MM.1S (cell line): Measurements from ENCODE around the gene CEBPZOS.

Source experiments
- EZH2 ChIP-seq: fragments of 300-600 bp; sonication (generic); optimal IDR thresholded peaks from 2 replicates; pipeline ENCODE3; 2017; ENCODE audit warnings: low read depth, mild to moderate bottlenecking, antibody characterized with exemption, low read length, mixed read lengths
- EZH2phosphoT487 ChIP-seq: fragments of 300-600 bp; sonication (generic); IDR thresholded peaks from 2 replicates; pipeline ENCODE4 v1.6.1; 2018; ENCODE audit warnings: antibody characterized with exemption, low read length
- TF ChIP-seq, protein P1 (sequence below): fragments of 300-600 bp; sonication (generic); IDR thresholded peaks from 2 replicates; pipeline ENCODE4 v1.5.1; 2016; ENCODE audit warnings: antibody characterized with exemption, low read length, mixed read lengths

DNA sequence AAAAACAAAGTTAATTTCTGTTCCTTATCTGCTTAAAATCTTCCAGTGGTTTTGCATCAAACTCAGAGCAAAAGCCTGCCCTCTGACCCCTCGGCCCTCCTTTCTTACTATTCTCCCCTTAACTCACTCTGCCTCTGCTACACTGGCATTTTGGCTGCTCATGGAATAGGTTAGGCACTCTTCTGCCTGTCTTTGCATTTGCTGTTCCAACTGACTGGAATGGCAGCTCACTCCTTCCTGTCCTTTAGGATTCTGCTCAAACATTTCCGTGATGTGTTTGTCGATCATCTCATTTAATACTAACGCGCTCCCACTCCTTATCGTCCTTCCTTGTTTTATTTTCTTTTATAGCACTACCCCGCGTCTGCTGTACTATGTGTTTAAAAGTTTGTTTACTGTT, 34.3 kb downstream of the CEBPZOS start:
- TF ChIP-seq, protein P1, sequence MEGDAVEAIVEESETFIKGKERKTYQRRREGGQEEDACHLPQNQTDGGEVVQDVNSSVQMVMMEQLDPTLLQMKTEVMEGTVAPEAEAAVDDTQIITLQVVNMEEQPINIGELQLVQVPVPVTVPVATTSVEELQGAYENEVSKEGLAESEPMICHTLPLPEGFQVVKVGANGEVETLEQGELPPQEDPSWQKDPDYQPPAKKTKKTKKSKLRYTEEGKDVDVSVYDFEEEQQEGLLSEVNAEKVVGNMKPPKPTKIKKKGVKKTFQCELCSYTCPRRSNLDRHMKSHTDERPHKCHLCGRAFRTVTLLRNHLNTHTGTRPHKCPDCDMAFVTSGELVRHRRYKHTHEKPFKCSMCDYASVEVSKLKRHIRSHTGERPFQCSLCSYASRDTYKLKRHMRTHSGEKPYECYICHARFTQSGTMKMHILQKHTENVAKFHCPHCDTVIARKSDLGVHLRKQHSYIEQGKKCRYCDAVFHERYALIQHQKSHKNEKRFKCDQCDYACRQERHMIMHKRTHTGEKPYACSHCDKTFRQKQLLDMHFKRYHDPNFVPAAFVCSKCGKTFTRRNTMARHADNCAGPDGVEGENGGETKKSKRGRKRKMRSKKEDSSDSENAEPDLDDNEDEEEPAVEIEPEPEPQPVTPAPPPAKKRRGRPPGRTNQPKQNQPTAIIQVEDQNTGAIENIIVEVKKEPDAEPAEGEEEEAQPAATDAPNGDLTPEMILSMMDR, result no peak
- TF ChIP-seq EZH2 (no peak), EZH2phosphoT487 (no peak)
